Sigmoid colon (tissue), 7 donors: ENCODE results near the gene PLEKHN1. TPM values are rescaled to one million over a fixed set of nuclear protein-coding genes. Genes with fewer than 3 reads are reported as not detected.

Experiments used
- DNase-seq: peaks from one replicate; pipeline ENCODE4 v3.0.0-alpha.2; 2019
- H3K27ac ChIP-seq, 4 donors: fragments of 200-600 bp; sonication (generic); one replicate each; pipeline ENCODE4 v1.5.1; 2016 to 2019; ENCODE audit warnings: mild to moderate bottlenecking in 1 of 4
- H3K27me3 ChIP-seq, 3 donors: fragments of 200-600 bp; sonication (generic); one replicate each; pipeline ENCODE4 v1.5.1; 2019; ENCODE audit warnings: mild to moderate bottlenecking in 1 of 3
- H3K36me3 ChIP-seq, 4 donors: fragments of 200-600 bp; sonication (generic); one replicate each; pipeline ENCODE4 v1.5.1; 2016 to 2019
- H3K4me1 ChIP-seq, 4 donors: fragments of 200-600 bp; sonication (generic); one replicate each; pipeline ENCODE4 v1.5.1; 2017 to 2019
- H3K4me3 ChIP-seq, 4 donors: fragments of 200-600 bp; sonication (generic); one replicate each; pipeline ENCODE4 v1.5.1; 2017 to 2019; ENCODE audit warnings: mild to moderate bottlenecking in 2 of 4, moderate library complexity in 1 of 4
- H3K9me3 ChIP-seq, 4 donors: fragments of 200-600 bp in 3 of 4; sonication (generic) in 3 of 4; one replicate each; pipeline versions ENCODE4 v1.5.1 to v1.6.1; 2013 to 2019
- CTCF ChIP-seq, 4 experiments: fragments of 450-650 bp in 3 of 4; fragments of 200-600 bp in 1 of 4; IDR thresholded peaks; one replicate each; pipeline ENCODE4 v1.5.1; 2016 to 2019; ENCODE audit warnings: antibody characterized with exemption in 4 of 4, mild to moderate bottlenecking in 3 of 4, moderate library complexity in 2 of 4
- EP300 ChIP-seq, 4 donors: sonication (generic); formaldehyde crosslinking; IDR thresholded peaks; one replicate each; pipeline ENCODE4 v1.6.1; 2017; ENCODE audit warnings: antibody characterized with exemption in 4 of 4
- POLR2A ChIP-seq, 2 donors: fragments of 450-650 bp; IDR thresholded peaks; one replicate each; pipeline ENCODE4 v1.6.1; 2016; ENCODE audit warnings: antibody characterized with exemption in 2 of 2, mild to moderate bottlenecking in 2 of 2, moderate library complexity in 2 of 2
- POLR2AphosphoS5 ChIP-seq, 4 donors: sonication (generic); formaldehyde crosslinking; IDR thresholded peaks; one replicate each; pipeline ENCODE4 v1.6.1; 2017; ENCODE audit warnings: antibody characterized with exemption in 4 of 4
- WGBS, 2 donors: extraction: QIAGEN DNeasy Blood & Tissue Kit; methylation state at CpG; one replicate each; pipeline ENCODE4 v1.1.7; 2013; 5-methylcytosine and 5-hydroxymethylcytosine counted together
- intact Hi-C: fragments of 100-400 bp; cut with DNase I; formaldehyde crosslinking; loops from one replicate; pipeline ENCODE4 v1.15.1; 2023
- polyA plus RNA-seq, 3 donors: library from polyadenylated mRNA; stranded (reverse); fragments of 200-250 nt; gene quantifications; one replicate each; pipeline ENCODE4 v1.2.3, GENCODE V29; 2013
- total RNA-seq, 4 donors: library from RNA; depleted of rRNA; stranded (reverse); fragments of >200 nt; gene quantifications; one replicate each; pipeline ENCODE4 v1.1.0, GENCODE V29; 2016
- donor health status: healthy with polysubstance abuse.
- donor health status: Bipolar disorder and iron deficiency.
- donor health status: healthy.

Gene PLEKHN1
- total and polyA plus RNA-seq, 7 donors, result 0.46 to 1.5 TPM; not detected in 5

- TF ChIP-seq POLR2AphosphoS5 (IDR thresholded peaks at IDR 0.05) (no peak), CTCF (IDR thresholded peaks at IDR 0.05) (no peak), POLR2A (IDR thresholded peaks at IDR 0.05) (no peak), EP300 (IDR thresholded peaks at IDR 0.05) (no peak)
- H3K27ac ChIP-seq, result no peak overlapping the region
- H3K9me3 ChIP-seq, result no peaks in the 10 kb centered on the region
- peaks cover 0 to 35% (median 29%) of the 10 kb centered on the region in 4 donors for H3K4me1 ChIP-seq
- no peak overlapping the region for H3K4me3 ChIP-seq
- H3K27me3 ChIP-seq, result peaks cover 44 to 90% (median 65%) of the 10 kb centered on the region in 3 donors
- intact Hi-C loops, result no loop called here
- no peaks in the 10 kb centered on the region for H3K36me3 ChIP-seq
- no peak for DNase-seq
- WGBS, 2 donors, result 50 to 84% methylated on average over 45 of the region's 45 CpGs
These were observed 29.7 kb upstream of the PLEKHN1 start for GRCh38 chr1:936348-937264.

GRCh38 chr1:937521-937920, 28.8 kb upstream of the PLEKHN1 start:
- 77 to 89% methylated on average over 16 of the region's 16 CpGs for WGBS, 2 donors

GRCh38 chr1:938088-938683, 28.1 kb upstream of the PLEKHN1 start:
- H3K9me3 ChIP-seq, result no peaks in the 10 kb centered on the region
- no peak overlapping the region for H3K4me3 ChIP-seq
- intact Hi-C loops, result no loop called here
- TF ChIP-seq POLR2A (IDR thresholded peaks at IDR 0.05) (no peak), CTCF (IDR thresholded peaks at IDR 0.05) (peak in 2 of 4 experiments; percentile 15 to 54), EP300 (IDR thresholded peaks at IDR 0.05) (no peak)
- DNase-seq, result no peak
- H3K27me3 ChIP-seq, result peaks cover 58 to 91% (median 81%) of the 10 kb centered on the region in 3 donors
- WGBS, 2 donors, result 45 to 74% methylated on average over 15 of the region's 15 CpGs
- no peaks in the 10 kb centered on the region for H3K36me3 ChIP-seq
- peaks cover 0 to 49% (median 45%) of the 10 kb centered on the region in 4 donors for H3K4me1 ChIP-seq
- no peak overlapping the region for H3K27ac ChIP-seq

More at GRCh38 chr1:937521-937920, 28.8 kb upstream of the PLEKHN1 start:
- peaks cover 53 to 90% (median 74%) of the 10 kb centered on the region in 3 donors for H3K27me3 ChIP-seq
- TF ChIP-seq POLR2AphosphoS5 (IDR thresholded peaks at IDR 0.05) (no peak), EP300 (IDR thresholded peaks at IDR 0.05) (no peak), CTCF (IDR thresholded peaks at IDR 0.05) (no peak), POLR2A (IDR thresholded peaks at IDR 0.05) (no peak)
- H3K27ac ChIP-seq, result no peak overlapping the region
- no peaks in the 10 kb centered on the region for H3K36me3 ChIP-seq
- intact Hi-C loops, result no loop called here
- H3K4me1 ChIP-seq, result peaks cover 0 to 44% (median 38%) of the 10 kb centered on the region in 4 donors
- no peak for DNase-seq
- H3K9me3 ChIP-seq, result no peaks in the 10 kb centered on the region
- no peak overlapping the region for H3K4me3 ChIP-seq

- DNase-seq, result no peak
- H3K9me3 ChIP-seq, result no peaks in the 10 kb centered on the region
- peaks cover 0 to 49% (median 46%) of the 10 kb centered on the region in 4 donors for H3K4me1 ChIP-seq
- 35 to 71% methylated on average over 30 of the region's 30 CpGs for WGBS, 2 donors
- no peak overlapping the region for H3K27ac ChIP-seq
- peaks cover 58 to 92% (median 82%) of the 10 kb centered on the region in 3 donors for H3K27me3 ChIP-seq
- no peaks in the 10 kb centered on the region for H3K36me3 ChIP-seq
- H3K4me3 ChIP-seq, result no peak overlapping the region
- intact Hi-C loops, result no loop called here
- TF ChIP-seq CTCF (IDR thresholded peaks at IDR 0.05) (no peak), EP300 (IDR thresholded peaks at IDR 0.05) (no peak), POLR2AphosphoS5 (IDR thresholded peaks at IDR 0.05) (no peak), POLR2A (IDR thresholded peaks at IDR 0.05) (no peak)
These were observed 27.4 kb upstream of the PLEKHN1 start for GRCh38 chr1:938711-939489.
